Measurements from ENCODE around the gene COMMD4. TPM values are rescaled to one million over a fixed set of nuclear protein-coding genes. Genes with fewer than 3 reads are reported as not detected.
"Not testable (repeated sequence)": the region's sequence is repeated elsewhere in the genome, so short reads cannot be mapped to it uniquely, and the experiment has no call there.

The COMMD4 gene
- 125 and 169 TPM in 2 replicates for total RNA-seq (2014; rRNA removed; shearing (Covaris generic))

DNA sequence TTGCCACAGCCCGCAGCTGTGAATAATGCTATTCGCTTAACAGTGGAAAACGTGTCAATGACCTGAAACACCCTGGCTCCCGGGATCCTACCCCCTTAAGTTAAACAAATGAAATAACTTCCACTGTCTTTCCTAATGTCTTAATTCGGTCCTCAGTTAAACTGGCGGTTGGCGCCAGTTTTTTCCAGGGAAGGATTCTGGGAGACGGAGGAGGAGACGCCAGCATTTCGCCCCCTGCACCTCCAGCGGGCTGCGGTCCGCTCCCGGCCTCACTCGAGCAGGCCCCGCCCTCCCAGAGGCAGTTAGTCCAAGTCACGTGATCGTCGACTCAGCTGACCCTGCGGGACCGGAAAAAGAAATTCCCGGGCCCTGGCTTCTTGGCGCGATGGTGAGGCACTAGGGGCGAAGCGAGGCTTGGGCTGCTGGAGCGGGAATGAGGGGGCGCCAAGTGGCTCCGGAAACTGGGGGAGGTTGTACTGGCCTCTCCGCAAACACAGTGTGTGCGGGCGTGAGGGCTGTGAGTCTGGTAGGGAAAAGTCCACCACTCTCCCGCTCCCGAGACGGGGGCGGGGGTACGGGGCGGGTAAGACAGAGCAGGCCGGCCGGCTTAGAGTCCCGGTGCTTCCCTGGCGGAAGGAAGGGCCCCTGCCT, at the start of gene COMMD4:
COMMD4 (plus strand) TSS at position 359 of the 651 bp plus-strand sequence; CDS start at position 386, 27 bp downstream.
- Histone ChIP-seq H3K4me3 (ENCODE audit: insufficient read depth, low read depth, low read length) (peak within 1 kb of the TSS; percentile 77), H3K36me3 (replicated peaks; ENCODE audit: control insufficient read depth, insufficient read depth, low read length) (peaks cover 3% of the 10 kb centered on the region), H3K27me3 (ENCODE audit: control insufficient read depth, insufficient read depth, low read length) (no peaks in the 10 kb centered on the region)
- peak; percentile 89 for DNase-seq

- not testable (repeated sequence) for H3K27me3 ChIP-seq (ENCODE audit: control insufficient read depth, insufficient read depth, low read length); H3K4me3 ChIP-seq (ENCODE audit: insufficient read depth, low read depth, low read length); DNase-seq; H3K36me3 ChIP-seq (replicated peaks; ENCODE audit: control insufficient read depth, insufficient read depth, low read length)
These were observed 42.2 kb upstream of the COMMD4 start for GRCh38 chr15:75293660-75294059.

GRCh38 chr15:75298541-75299310, 37.1 kb upstream of the COMMD4 start:
- DNase-seq: not testable (repeated sequence)

DNA sequence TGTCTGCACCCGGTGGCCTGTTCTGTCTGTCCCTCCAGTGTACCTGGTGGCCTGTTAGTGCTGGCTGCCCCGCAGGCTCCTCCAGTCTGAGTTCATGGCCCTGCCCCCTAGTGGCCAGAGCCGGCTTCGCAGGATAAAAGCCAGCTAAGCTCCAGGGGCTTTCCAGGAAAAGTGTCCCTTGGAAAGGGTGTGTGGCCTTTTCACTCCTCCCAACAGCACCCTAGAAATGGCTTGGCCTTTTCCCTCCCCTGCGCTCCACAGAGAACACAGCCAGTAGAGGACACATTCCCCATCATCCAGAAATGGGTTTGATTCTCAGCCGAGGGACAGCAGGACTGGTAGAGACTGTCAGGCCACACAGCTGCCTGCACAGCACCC, 36.6 kb upstream of the COMMD4 start:
- H3K36me3 ChIP-seq (replicated peaks; ENCODE audit: control insufficient read depth, insufficient read depth, low read length); H3K4me3 ChIP-seq (ENCODE audit: insufficient read depth, low read depth, low read length); H3K27me3 ChIP-seq (ENCODE audit: control insufficient read depth, insufficient read depth, low read length); DNase-seq: not testable (repeated sequence)

More at GRCh38 chr15:75298541-75299310, 37.1 kb upstream of the COMMD4 start:
- H3K27me3 ChIP-seq (ENCODE audit: control insufficient read depth, insufficient read depth, low read length); H3K4me3 ChIP-seq (ENCODE audit: insufficient read depth, low read depth, low read length); H3K36me3 ChIP-seq (replicated peaks; ENCODE audit: control insufficient read depth, insufficient read depth, low read length): not testable (repeated sequence)

DNA sequence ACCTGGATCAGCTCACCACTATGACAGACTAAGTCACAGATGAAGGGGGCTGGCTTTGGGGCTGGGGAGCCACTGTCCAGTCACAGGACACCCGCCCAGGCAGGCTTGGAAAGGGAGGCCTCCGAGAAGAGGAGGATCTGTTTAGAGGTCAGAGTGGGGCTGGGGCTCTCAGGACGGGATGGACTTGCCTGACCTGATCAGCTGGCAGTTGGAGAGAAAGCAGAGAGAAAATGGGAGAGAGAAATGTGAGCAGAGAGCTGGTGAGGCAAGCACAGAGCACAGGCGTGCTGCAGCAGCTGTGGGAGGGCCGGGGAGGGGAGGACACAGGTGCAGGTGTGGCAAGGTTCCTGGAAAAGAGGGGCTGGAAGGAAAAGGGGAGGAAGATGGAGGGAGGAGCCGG, 35.8 kb upstream of the COMMD4 start:
- H3K4me3 ChIP-seq (ENCODE audit: insufficient read depth, low read depth, low read length): not testable (repeated sequence)

GRCh38 chr15:75302318-75302717, 33.5 kb upstream of the COMMD4 start:
- DNase-seq: no peak
- Histone ChIP-seq H3K36me3 (replicated peaks; ENCODE audit: control insufficient read depth, insufficient read depth, low read length) (no peaks in the 10 kb centered on the region), H3K4me3 (ENCODE audit: insufficient read depth, low read depth, low read length) (no peak overlapping the region), H3K27me3 (ENCODE audit: control insufficient read depth, insufficient read depth, low read length) (no peaks in the 10 kb centered on the region)

More for the DNA sequence above, 35.8 kb upstream of the COMMD4 start:
- DNase-seq; H3K36me3 ChIP-seq (replicated peaks; ENCODE audit: control insufficient read depth, insufficient read depth, low read length); H3K27me3 ChIP-seq (ENCODE audit: control insufficient read depth, insufficient read depth, low read length): not testable (repeated sequence)

GRCh38 chr15:75302753-75303152, 33.1 kb upstream of the COMMD4 start:
- H3K27me3 ChIP-seq (ENCODE audit: control insufficient read depth, insufficient read depth, low read length); H3K4me3 ChIP-seq (ENCODE audit: insufficient read depth, low read depth, low read length); H3K36me3 ChIP-seq (replicated peaks; ENCODE audit: control insufficient read depth, insufficient read depth, low read length); DNase-seq: not testable (repeated sequence)

DNA sequence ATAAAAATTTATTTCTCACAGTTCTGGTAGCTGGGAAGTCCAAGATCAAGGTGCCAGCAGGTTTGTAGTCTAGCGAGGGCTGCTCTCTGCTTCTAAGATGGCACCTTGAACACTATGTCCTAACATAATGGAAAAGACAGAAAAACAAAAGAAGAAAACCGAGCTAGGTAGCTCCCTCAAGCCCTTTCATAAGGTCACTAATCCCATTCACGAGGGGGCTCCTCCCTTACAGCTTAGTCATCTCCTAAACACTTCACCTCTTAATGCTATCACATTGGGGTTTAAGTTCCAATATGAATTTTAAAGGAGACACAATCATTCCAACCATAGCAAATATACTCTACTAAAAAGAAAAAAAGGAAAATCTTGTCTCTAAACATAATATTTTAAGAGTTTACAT, 29.7 kb upstream of the COMMD4 start:
- no peaks in the 10 kb centered on the region for H3K36me3 ChIP-seq (replicated peaks; ENCODE audit: control insufficient read depth, insufficient read depth, low read length)
- no peaks in the 10 kb centered on the region for H3K27me3 ChIP-seq (ENCODE audit: control insufficient read depth, insufficient read depth, low read length)
- DNase-seq: no peak
- no peak overlapping the region for H3K4me3 ChIP-seq (ENCODE audit: insufficient read depth, low read depth, low read length)

DNA sequence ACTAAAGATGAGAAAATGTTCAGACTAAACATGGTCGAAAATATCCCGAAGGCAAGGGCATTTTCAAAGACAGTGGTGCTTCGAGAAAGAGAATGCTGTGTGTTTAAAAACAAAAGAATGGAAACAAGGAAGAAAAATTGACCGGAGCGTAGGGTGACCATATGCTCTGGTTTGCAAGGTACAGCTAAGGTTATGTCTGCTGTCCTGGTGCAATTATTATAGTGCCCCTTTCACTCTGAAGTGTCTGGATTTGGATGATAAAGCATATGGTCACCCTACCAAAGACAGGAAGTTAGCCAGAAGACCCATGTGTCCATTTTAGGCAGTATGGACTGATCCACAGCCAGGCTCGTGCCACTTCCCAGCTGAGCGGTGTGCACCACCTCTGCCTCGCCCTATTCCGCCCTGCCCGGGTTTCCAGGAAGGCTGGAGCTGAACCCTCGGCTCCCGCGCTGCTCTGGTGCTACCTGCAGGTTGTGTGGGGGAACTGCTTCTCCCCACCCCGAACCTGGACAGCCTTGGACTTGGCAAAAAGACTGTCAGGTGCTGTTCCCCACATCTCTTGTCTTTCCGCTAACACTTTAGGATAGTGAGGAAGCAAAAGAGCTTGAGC, 28.0 kb upstream of the COMMD4 start:
- H3K4me3 ChIP-seq (ENCODE audit: insufficient read depth, low read depth, low read length): no peak overlapping the region
- peak; percentile 90 for DNase-seq
- no peaks in the 10 kb centered on the region for H3K36me3 ChIP-seq (replicated peaks; ENCODE audit: control insufficient read depth, insufficient read depth, low read length)
- H3K27me3 ChIP-seq (ENCODE audit: control insufficient read depth, insufficient read depth, low read length): no peaks in the 10 kb centered on the region

- Histone ChIP-seq H3K4me3 (ENCODE audit: insufficient read depth, low read depth, low read length) (no peak overlapping the region), H3K36me3 (replicated peaks; ENCODE audit: control insufficient read depth, insufficient read depth, low read length) (no peaks in the 10 kb centered on the region), H3K27me3 (ENCODE audit: control insufficient read depth, insufficient read depth, low read length) (no peaks in the 10 kb centered on the region)
- no peak for DNase-seq
These were observed 26.2 kb upstream of the COMMD4 start for GRCh38 chr15:75309711-75310110.

DNA sequence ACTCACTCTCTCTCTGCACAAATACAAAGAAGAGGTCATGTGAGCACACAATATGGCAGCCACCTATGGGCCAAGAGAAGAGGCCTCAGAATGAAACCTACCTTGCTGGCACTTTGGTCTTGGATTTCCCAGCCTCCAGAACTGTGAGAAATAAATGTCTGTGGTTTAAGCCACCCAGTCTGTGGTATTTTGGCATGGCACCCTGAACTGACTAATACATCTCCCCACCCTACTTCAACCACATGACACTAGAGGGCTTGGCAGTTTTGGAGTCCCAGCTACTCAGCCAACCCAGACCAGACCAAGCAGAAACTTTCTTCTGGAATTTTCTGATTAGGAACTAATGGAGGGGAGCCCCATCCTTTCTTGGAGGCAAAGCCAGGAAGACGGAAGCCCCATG, 23.3 kb upstream of the COMMD4 start:
- not testable (repeated sequence) for H3K36me3 ChIP-seq (replicated peaks; ENCODE audit: control insufficient read depth, insufficient read depth, low read length); DNase-seq; H3K27me3 ChIP-seq (ENCODE audit: control insufficient read depth, insufficient read depth, low read length); H3K4me3 ChIP-seq (ENCODE audit: insufficient read depth, low read depth, low read length)

DNA sequence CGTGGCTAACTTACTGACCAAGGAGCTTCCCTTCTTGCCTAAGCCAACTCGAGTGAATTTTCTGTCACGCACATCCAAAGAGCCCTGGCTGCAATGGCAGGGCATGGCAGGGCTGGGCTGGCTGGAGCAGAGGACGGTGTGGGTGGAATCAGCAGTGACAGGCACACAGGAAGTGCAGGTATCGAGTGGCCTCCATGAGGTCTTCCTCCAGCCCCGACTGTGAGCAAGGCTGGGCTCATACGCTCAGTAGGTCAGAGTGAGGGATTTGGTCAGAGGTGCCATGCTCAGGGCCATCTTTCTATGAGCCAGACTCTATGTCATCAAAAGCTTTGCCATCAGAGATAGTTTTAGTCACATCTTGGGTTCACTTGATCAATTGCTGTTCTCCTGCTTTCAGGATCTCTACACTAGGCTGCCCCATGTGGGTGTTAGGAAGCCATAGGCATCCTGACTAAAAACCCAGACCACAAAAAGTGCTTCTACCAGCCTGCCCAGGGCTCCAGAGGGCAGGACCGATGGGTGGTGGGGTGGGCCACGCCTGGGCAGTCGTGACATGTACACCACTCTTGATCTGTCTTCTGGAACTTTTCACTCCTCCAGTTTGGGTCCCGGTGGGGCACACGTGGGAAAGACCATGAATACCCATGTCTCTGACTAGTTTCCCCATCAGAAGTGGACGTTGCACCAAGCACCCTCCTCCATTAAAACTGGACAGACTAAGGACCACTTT, 22.6 kb upstream of the COMMD4 start:
- H3K36me3 ChIP-seq (replicated peaks; ENCODE audit: control insufficient read depth, insufficient read depth, low read length): no peaks in the 10 kb centered on the region
- no peak for DNase-seq
- no peak overlapping the region for H3K4me3 ChIP-seq (ENCODE audit: insufficient read depth, low read depth, low read length)
- H3K27me3 ChIP-seq (ENCODE audit: control insufficient read depth, insufficient read depth, low read length): no peaks in the 10 kb centered on the region

GRCh38 chr15:75314552-75315290, 21.1 kb upstream of the COMMD4 start:
- Histone ChIP-seq H3K27me3 (ENCODE audit: control insufficient read depth, insufficient read depth, low read length) (no peaks in the 10 kb centered on the region), H3K4me3 (ENCODE audit: insufficient read depth, low read depth, low read length) (no peak overlapping the region), H3K36me3 (replicated peaks; ENCODE audit: control insufficient read depth, insufficient read depth, low read length) (no peaks in the 10 kb centered on the region)
- DNase-seq: no peak

Measured in H7 (cell line).